ENCODE data around the gene FRS3. TPM values are rescaled to one million over a fixed set of nuclear protein-coding genes. Genes with fewer than 3 reads are reported as not detected.

FRS3 gene
- total RNA-seq, 1 experiment from 2014 or later, result 4.3 TPM

DNA sequence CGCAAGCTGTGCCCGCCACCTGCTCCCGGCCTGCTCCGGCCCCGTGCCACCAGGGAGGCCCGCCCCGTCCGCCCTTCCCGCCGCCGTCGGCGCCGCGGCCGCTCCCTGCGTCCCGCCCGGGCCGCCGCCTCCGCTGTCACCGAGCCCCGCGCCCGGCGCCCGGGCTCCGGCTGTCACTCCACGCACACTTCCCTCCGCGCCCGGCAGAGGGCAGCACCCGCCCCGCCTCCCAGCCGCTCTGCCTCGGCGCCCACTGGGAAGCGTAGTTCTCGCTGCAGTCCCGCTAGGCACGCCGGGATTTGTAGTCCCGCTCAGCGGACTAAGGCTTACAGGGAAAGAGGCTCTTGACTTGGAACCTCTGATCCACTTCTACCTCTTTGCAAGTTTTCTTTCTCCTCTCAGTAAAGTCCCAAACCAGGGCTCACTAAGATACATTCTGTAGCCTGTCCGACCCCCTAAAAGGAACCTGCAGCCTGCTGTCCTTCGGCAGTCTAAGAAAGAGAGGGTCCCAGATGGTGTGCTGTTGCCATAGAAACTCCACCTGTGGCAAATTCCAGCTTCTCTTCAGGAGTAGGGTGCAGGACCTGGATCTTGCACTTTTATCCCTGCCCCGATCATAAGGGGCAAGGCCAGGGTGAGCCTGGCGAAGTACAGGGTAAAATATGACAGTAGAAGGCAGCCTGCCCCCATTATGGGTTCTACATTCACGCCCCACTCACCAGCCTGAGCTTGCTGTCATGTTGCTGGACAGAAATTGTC is 44.1 kb downstream of the FRS3 start, which contains the start of gene TFEB:
TSS of gene TFEB (minus strand) at position 182 of the 759 bp plus-strand sequence. CDS start 44,395 bp downstream, outside the sequence.
- peak; percentile 92 to 95 for DNase-seq
- Mint-ChIP-seq H3K4me3 (ENCODE audit: unreplicated experiment) (peak within 1 kb of the TSS; percentile 75), H3K9me3 (ENCODE audit: unreplicated experiment) (no peaks in the 10 kb centered on the region), H3K4me1 (ENCODE audit: low read depth, unreplicated experiment) (peaks cover 15% of the 10 kb centered on the region), H3K27me3 (ENCODE audit: insufficient read depth, unreplicated experiment) (no peaks in the 10 kb centered on the region), H3K36me3 (ENCODE audit: insufficient read depth, unreplicated experiment) (no peaks in the 10 kb centered on the region), H3K27ac (ENCODE audit: unreplicated experiment) (peak within 1 kb of the TSS; percentile 61)
- ChIA-PET POLR2A (no interaction called here), CTCF (interaction anchor here (0.5 to 3.2 kb wide), 4 partner anchors 32 to 51 kb away, joined by 3 to 23 read pairs (median 5); partner anchors contain the start of gene TOMM6)
- BruUV-seq (replicated peaks), result no TSS peak
- TF ChIP-seq, protein P1, sequence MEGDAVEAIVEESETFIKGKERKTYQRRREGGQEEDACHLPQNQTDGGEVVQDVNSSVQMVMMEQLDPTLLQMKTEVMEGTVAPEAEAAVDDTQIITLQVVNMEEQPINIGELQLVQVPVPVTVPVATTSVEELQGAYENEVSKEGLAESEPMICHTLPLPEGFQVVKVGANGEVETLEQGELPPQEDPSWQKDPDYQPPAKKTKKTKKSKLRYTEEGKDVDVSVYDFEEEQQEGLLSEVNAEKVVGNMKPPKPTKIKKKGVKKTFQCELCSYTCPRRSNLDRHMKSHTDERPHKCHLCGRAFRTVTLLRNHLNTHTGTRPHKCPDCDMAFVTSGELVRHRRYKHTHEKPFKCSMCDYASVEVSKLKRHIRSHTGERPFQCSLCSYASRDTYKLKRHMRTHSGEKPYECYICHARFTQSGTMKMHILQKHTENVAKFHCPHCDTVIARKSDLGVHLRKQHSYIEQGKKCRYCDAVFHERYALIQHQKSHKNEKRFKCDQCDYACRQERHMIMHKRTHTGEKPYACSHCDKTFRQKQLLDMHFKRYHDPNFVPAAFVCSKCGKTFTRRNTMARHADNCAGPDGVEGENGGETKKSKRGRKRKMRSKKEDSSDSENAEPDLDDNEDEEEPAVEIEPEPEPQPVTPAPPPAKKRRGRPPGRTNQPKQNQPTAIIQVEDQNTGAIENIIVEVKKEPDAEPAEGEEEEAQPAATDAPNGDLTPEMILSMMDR (IDR thresholded peaks at IDR 0.05; ENCODE audit: insufficient read depth in 1 of 2, low read depth in 1 of 2, low read length in 1 of 2, severe bottlenecking in 1 of 2, unreplicated experiment in 1 of 2), result peak; percentile 87 to 88
- H3K4me3 ChIP-seq (ENCODE audit: low read depth, low read length), result peak within 1 kb of the TSS; percentile 62
- peaks cover 37% of the 10 kb centered on the region for H3K4me1 ChIP-seq
- H3K27me3 ChIP-seq (replicated peaks; ENCODE audit: control insufficient read depth, insufficient read depth, low read length), result no peaks in the 10 kb centered on the region
- no peaks in the 10 kb centered on the region for H3K36me3 ChIP-seq (ENCODE audit: control insufficient read depth, insufficient read depth, low read length)
- H3K9me3 ChIP-seq, result no peaks in the 10 kb centered on the region
- intact Hi-C loops (cut with micrococcal nuclease; ENCODE audit: unreplicated experiment), result loop anchor here (1.0 to 2.0 kb wide), 2 partner anchors 41 to 309 kb away; no protein-coding TSS in a partner anchor

DNA sequence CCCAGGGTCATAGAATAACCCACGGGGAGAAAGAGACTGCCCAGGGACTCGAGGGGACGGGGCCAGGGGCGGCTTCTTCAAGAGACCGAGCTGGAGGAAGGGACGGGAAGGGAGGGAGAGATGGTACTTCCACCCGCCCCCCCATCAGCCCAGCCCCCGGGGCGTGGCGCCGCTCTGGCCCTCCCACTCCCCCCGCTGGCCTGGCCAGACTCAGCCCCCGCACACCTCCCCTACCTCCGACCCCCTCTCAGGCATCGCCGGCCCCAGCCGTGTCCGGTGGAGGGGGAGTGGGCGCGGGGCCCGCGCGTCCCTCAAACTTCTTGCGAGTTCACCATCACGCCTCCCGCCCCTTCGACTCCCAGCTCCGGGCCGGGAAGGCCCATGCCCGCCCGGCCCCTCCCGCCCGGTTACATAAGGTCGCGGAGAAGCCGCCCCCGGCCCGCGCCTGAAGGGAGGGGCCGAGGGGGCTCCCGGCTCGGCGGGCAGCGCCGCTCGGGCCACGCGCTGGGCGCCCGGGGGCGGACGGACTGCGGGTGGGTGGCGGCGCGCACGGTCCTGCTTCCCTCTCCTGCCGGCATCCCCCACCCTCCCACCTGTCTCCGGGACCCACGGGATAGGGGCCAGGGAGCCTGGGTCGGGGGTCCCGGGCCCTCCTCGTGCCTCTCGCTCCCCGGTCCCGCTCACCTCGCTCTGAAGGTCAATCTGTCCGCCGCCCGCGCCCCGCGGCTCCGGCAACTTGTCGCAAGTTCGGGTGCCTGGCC is 44.9 kb downstream of the FRS3 start:
- peak overlapping the region; percentile 62 for H3K4me3 ChIP-seq (ENCODE audit: low read depth, low read length)
- ChIA-PET CTCF (interaction anchor here (0.6 to 3.2 kb wide), 8 partner anchors 13 to 429 kb away, joined by 4 to 23 read pairs (median 5); partner anchors contain the start of gene TOMM6), POLR2A (interaction anchor here (0.6 to 1.9 kb wide), 3 partner anchors 50 to 1011 kb away, joined by 3 to 9 read pairs (median 7); partner anchors contain the start of gene TOMM6)
- Mint-ChIP-seq H3K4me3 (ENCODE audit: unreplicated experiment) (peak overlapping the region; percentile 75), H3K27ac (ENCODE audit: unreplicated experiment) (no peak overlapping the region), H3K9me3 (ENCODE audit: unreplicated experiment) (no peaks in the 10 kb centered on the region), H3K4me1 (ENCODE audit: low read depth, unreplicated experiment) (peaks cover 15% of the 10 kb centered on the region), H3K27me3 (ENCODE audit: insufficient read depth, unreplicated experiment) (no peaks in the 10 kb centered on the region), H3K36me3 (ENCODE audit: insufficient read depth, unreplicated experiment) (no peaks in the 10 kb centered on the region)
- H3K36me3 ChIP-seq (ENCODE audit: control insufficient read depth, insufficient read depth, low read length), result no peaks in the 10 kb centered on the region
- intact Hi-C loops (cut with micrococcal nuclease; ENCODE audit: unreplicated experiment), result loop anchor here (1.0 to 2.0 kb wide), 2 partner anchors 41 to 310 kb away; no protein-coding TSS in a partner anchor
- H3K4me1 ChIP-seq, result peaks cover 30% of the 10 kb centered on the region
- peak; percentile 72 to 77 for DNase-seq
- no peaks in the 10 kb centered on the region for H3K27me3 ChIP-seq (replicated peaks; ENCODE audit: control insufficient read depth, insufficient read depth, low read length)
- H3K9me3 ChIP-seq, result no peaks in the 10 kb centered on the region
- TF ChIP-seq, protein P1 (IDR thresholded peaks at IDR 0.05; ENCODE audit: insufficient read depth in 1 of 2, low read depth in 1 of 2, low read length in 1 of 2, severe bottlenecking in 1 of 2, unreplicated experiment in 1 of 2), result no peak
- BruUV-seq (replicated peaks), result no TSS peak
